ENCODE results near the gene GASK1A. TPM values are rescaled to one million over a fixed set of nuclear protein-coding genes. Genes with fewer than 3 reads are reported as not detected.

GASK1A gene
- total and polyA plus RNA-seq, 2 of the 8 experiments (the other 6 are each of a cell fraction or from before 2014, with no cell fraction given) = 4.7 to 7.9 TPM

DNA sequence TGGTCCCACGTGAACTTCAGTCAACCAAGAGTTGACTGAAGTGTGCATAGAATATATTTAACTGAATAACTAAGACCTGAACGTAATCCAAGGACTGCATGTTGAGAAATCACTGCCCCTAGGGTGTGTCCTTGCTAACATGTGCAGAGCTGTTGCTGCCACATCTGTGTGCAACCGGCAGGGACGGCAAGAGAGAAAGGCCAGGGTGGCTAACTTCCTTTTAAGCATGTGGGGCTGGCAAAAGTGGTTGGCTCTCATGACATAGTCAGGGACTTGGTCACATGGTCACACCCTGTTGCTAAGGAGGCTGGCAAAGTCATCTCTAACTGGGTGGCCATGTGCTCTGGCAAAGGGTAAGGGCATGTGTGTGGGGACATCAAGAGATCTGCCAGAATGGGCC, 52.4 kb downstream of the GASK1A start:
- no peak overlapping the region for H3K9ac ChIP-seq (replicated peaks in 1 of 4; ENCODE audit: extremely low read depth in 1 of 4, low read depth in 3 of 4, low read length in 3 of 4)
- no peaks in the 10 kb centered on the region for H3K79me1 ChIP-seq (ENCODE audit: low read depth, low read length)
- CTCF ChIA-PET (ENCODE audit: partially characterized antibody) = interaction anchor here (1.2 kb wide), 1 partner anchor 70 kb away, joined by 4 read pairs; no protein-coding TSS in a partner anchor
- POLR2A ChIA-PET (ENCODE audit: partially characterized antibody) = interaction anchor here (1.1 to 1.3 kb wide), 2 partner anchors 11 to 80 kb away, joined by 3 read pairs; no protein-coding TSS in a partner anchor
- no peak overlapping the region for H2BK120ac ChIP-seq (replicated peaks; ENCODE audit: low read depth, low read length)
- no peak for FAIRE-seq
- no peak overlapping the region for H2BK5ac ChIP-seq (ENCODE audit: low read depth, low read length)
- H4K20me1 ChIP-seq (replicated peaks in 1 of 2; ENCODE audit: control insufficient read depth in 1 of 2, insufficient read depth in 2 of 2, low read length in 2 of 2) = peaks cover 0 to 1% of the 10 kb centered on the region in 2 experiments
- H3K23me2 ChIP-seq (ENCODE audit: low read depth, low read length) = no peaks in the 10 kb centered on the region
- H4K5ac ChIP-seq (ENCODE audit: insufficient read length, low read depth, low read length) = no peak overlapping the region
- no peak for DNase-seq (ENCODE audit: low read depth in 1 of 2, low spot score in 2 of 2)
- H3K4me1 ChIP-seq (replicated peaks in 1 of 4; ENCODE audit: control insufficient read depth in 3 of 4, insufficient read depth in 4 of 4, low read length in 3 of 4) = no peaks in the 10 kb centered on the region
- H3K18ac ChIP-seq (ENCODE audit: extremely low read depth, low read length) = no peak overlapping the region
- 50% methylated on average over 4 of the region's 4 CpGs; no CpG with 5 or more reads in 1 of the 2 experiments for WGBS, 2 experiments (ENCODE audit: extremely low coverage in 1 of 2, insufficient coverage in 1 of 2, insufficient read length in 1 of 2, insufficient replicate concordance in 2 of 2, low coverage in 1 of 2, low lambda C conversion rate in 2 of 2, missing lambda C conversion rate in 1 of 2)
- no peak overlapping the region for H2BK12ac ChIP-seq (ENCODE audit: low read depth, low read length)
- H2AK5ac ChIP-seq (ENCODE audit: low read depth, low read length) = no peak overlapping the region
- H3K27me3 ChIP-seq (replicated peaks in 1 of 4; ENCODE audit: control insufficient read depth in 3 of 4, extremely low read depth in 1 of 4, insufficient read depth in 3 of 4, low read length in 3 of 4) = no peaks in the 10 kb centered on the region
- H2AFZ ChIP-seq (ENCODE audit: low read length) = no peak overlapping the region
- no peak overlapping the region for H3K56ac ChIP-seq (replicated peaks; ENCODE audit: insufficient read length, low read depth, low read length)
- H3K23ac ChIP-seq (ENCODE audit: insufficient read length) = no peak overlapping the region
- H3K14ac ChIP-seq (ENCODE audit: insufficient read length) = no peak overlapping the region
- no peak overlapping the region for H2BK15ac ChIP-seq (ENCODE audit: low read length)
- no peaks in the 10 kb centered on the region for H3K36me3 ChIP-seq (ENCODE audit: control insufficient read depth in 2 of 4, insufficient read depth in 4 of 4, low read length in 3 of 4)
- H2BK20ac ChIP-seq (ENCODE audit: low read length) = no peak overlapping the region
- no peak overlapping the region for H3K27ac ChIP-seq (ENCODE audit: low read depth, low read length)
- H3K4ac ChIP-seq (replicated peaks; ENCODE audit: insufficient read length, low read depth, low read length) = no peak overlapping the region
- H3K4me3 ChIP-seq (ENCODE audit: extremely low read depth in 1 of 4, insufficient read depth in 2 of 4, low read depth in 3 of 4, low read length in 4 of 4) = no peak overlapping the region
- no peak overlapping the region for H4K91ac ChIP-seq (replicated peaks; ENCODE audit: insufficient read length, low read length)
- no peak overlapping the region for H4K8ac ChIP-seq (ENCODE audit: extremely low read depth, insufficient read depth, low read length)
- H3K79me2 ChIP-seq (ENCODE audit: control insufficient read depth in 1 of 2, insufficient read depth in 2 of 2, low read length in 2 of 2) = no peaks in the 10 kb centered on the region
- TF ChIP-seq SUZ12 (IDR thresholded peaks at IDR 0.05; ENCODE audit: low read length) (no peak), CEBPB (IDR thresholded peaks at IDR 0.05; ENCODE audit: low read depth, low read length) (no peak), MAFK (IDR thresholded peaks at IDR 0.05; ENCODE audit: low read depth, low read length) (no peak), EZH2 (IDR thresholded peaks at IDR 0.05; ENCODE audit: low read depth, low read length, severe bottlenecking) (no peak), RFX5 (IDR thresholded peaks at IDR 0.05; ENCODE audit: borderline replicate concordance, low read depth, low read length) (no peak), SIRT6 (IDR thresholded peaks at IDR 0.05; ENCODE audit: low read length) (no peak), NRF1 (IDR thresholded peaks at IDR 0.05; ENCODE audit: low read depth, low read length) (no peak), RBBP5 (IDR thresholded peaks at IDR 0.05; ENCODE audit: borderline replicate concordance, low read depth, low read length) (no peak), SAP30 (IDR thresholded peaks at IDR 0.05; ENCODE audit: insufficient read depth, insufficient replicate concordance, low read length) (no peak)
- H3K4me2 ChIP-seq (ENCODE audit: insufficient read depth in 1 of 2, low read depth in 2 of 2, low read length in 2 of 2) = no peak overlapping the region
- no peaks in the 10 kb centered on the region for H3K9me3 ChIP-seq (ENCODE audit: insufficient read depth in 2 of 2, low read depth in 1 of 2, low read length in 1 of 2)
